GM10266 (cell line): ENCODE measurements around the gene DEFB126.
"Not testable (repeated sequence)": the region's sequence is repeated elsewhere in the genome, so short reads cannot be mapped to it uniquely, and the experiment has no call there.

ENCODE experiments used
- DNase-seq: peaks from one replicate; pipeline ENCODE4 v3.0.0; 2012; ENCODE audit errors: extremely low spot score
- CTCF ChIP-seq: IDR thresholded peaks from 2 replicates; pipeline ENCODE4 v1.5.1; 2012; ENCODE audit warnings: mild to moderate bottlenecking, low read depth; ENCODE audit not compliant: control insufficient read depth, insufficient read depth; ENCODE audit errors: missing control alignments

Gene DEFB126

GRCh38 chr20:142290-142689 is at the start of gene DEFB126:
DEFB126 (plus strand) TSS chr20:142590; CDS start chr20:142629, 39 bp downstream.
- TF ChIP-seq CTCF, result no peak
- DNase-seq, result no peak

- no peak for DNase-seq
- no peak for TF ChIP-seq CTCF
Observed at GRCh38 chr20:93641-94040, 48.7 kb upstream of the DEFB126 start.

GRCh38 chr20:95215-95614 is 47.2 kb upstream of the DEFB126 start:
- no peak for DNase-seq
- TF ChIP-seq CTCF, result no peak

GRCh38 chr20:97691-98090 is 44.7 kb upstream of the DEFB126 start:
- not testable (repeated sequence) for DNase-seq

GRCh38 chr20:101975-102374 is 40.4 kb upstream of the DEFB126 start:
- no peak for TF ChIP-seq CTCF
- no peak for DNase-seq

- TF ChIP-seq CTCF, result no peak
- DNase-seq, result no peak
Observed at GRCh38 chr20:103456-103855, 38.9 kb upstream of the DEFB126 start.

GRCh38 chr20:112396-112795 is 30.0 kb upstream of the DEFB126 start:
- no peak for DNase-seq
- TF ChIP-seq CTCF, result no peak

GRCh38 chr20:117518-117917 is 24.9 kb upstream of the DEFB126 start:
- TF ChIP-seq CTCF, result no peak
- no peak for DNase-seq

- not testable (repeated sequence) for DNase-seq
Observed at GRCh38 chr20:129786-130323, 12.5 kb upstream of the DEFB126 start.
